C4-2B (cell line): ENCODE results near the gene PIP5K1C.

Source experiments
- H3K27ac ChIP-seq: fragments of 450-650 bp; 2 replicates; pipeline ENCODE4 v1.5.1; 2017
- CTCF ChIP-seq: fragments of 450-650 bp; conservative IDR thresholded peaks from 2 replicates; pipeline ENCODE4 v1.5.1; 2017; ENCODE audit warnings: mild to moderate bottlenecking
- ZFX ChIP-seq: fragments of 450-650 bp; IDR thresholded peaks from 2 replicates; pipeline ENCODE4 v1.6.1; 2017

Gene PIP5K1C

GRCh38 chr19:3738477-3739220 is 38.4 kb upstream of the PIP5K1C start:
- TF ChIP-seq CTCF (no peak), ZFX (no peak)
- H3K27ac ChIP-seq, result no peak overlapping the region

GRCh38 chr19:3737487-3738205 is 37.4 kb upstream of the PIP5K1C start:
- no peak for TF ChIP-seq ZFX
- no peak for TF ChIP-seq CTCF
- H3K27ac ChIP-seq, result no peak overlapping the region

GRCh38 chr19:3736106-3736724 is 35.9 kb upstream of the PIP5K1C start:
- no peak for TF ChIP-seq CTCF
- no peak for TF ChIP-seq ZFX
- no peak overlapping the region for H3K27ac ChIP-seq

GRCh38 chr19:3734310-3734600 is 34.0 kb upstream of the PIP5K1C start:
- H3K27ac ChIP-seq, result no peak overlapping the region
- no peak for TF ChIP-seq CTCF
- TF ChIP-seq ZFX, result no peak

- no peak for TF ChIP-seq CTCF
- no peak for TF ChIP-seq ZFX
- H3K27ac ChIP-seq, result no peak overlapping the region
These were observed 33.5 kb upstream of the PIP5K1C start for GRCh38 chr19:3733549-3734309.

GRCh38 chr19:3732108-3732507 is 31.8 kb upstream of the PIP5K1C start:
- TF ChIP-seq CTCF, result no peak
- no peak for TF ChIP-seq ZFX
- H3K27ac ChIP-seq, result no peak overlapping the region
